Measurements from ENCODE around the gene TJAP1. TPM values are rescaled to one million over a fixed set of nuclear protein-coding genes. Genes with fewer than 3 reads are reported as not detected.

TJAP1 gene
- total RNA-seq, 1 experiment from 2014 or later = 78.9 TPM

- Mint-ChIP-seq H3K27me3 (ENCODE audit: insufficient read depth, unreplicated experiment) (no peaks in the 10 kb centered on the region), H3K36me3 (ENCODE audit: insufficient read depth, unreplicated experiment) (peaks cover 50% of the 10 kb centered on the region), H3K9me3 (ENCODE audit: unreplicated experiment) (no peaks in the 10 kb centered on the region), H3K4me3 (ENCODE audit: unreplicated experiment) (no peak overlapping the region), H3K27ac (ENCODE audit: low read depth, unreplicated experiment) (no peak overlapping the region), H3K4me1 (ENCODE audit: insufficient read depth, unreplicated experiment) (no peaks in the 10 kb centered on the region)
- TF ChIP-seq CTCF (IDR thresholded peaks at IDR 0.05; ENCODE audit: unreplicated experiment) = no peak
- no peak for DNase-seq (ENCODE audit: unreplicated experiment)
- POLR2A ChIA-PET = interaction anchor here (1.2 to 1.9 kb wide), 5 partner anchors 11 to 59 kb away, joined by 4 to 10 read pairs (median 7); no protein-coding TSS in a partner anchor
- CTCF ChIA-PET = interaction anchor here (0.9 to 1.2 kb wide), 3 partner anchors 49 to 161 kb away, joined by 3 to 5 read pairs (median 4); no protein-coding TSS in a partner anchor
- intact Hi-C loops (cut with micrococcal nuclease) = no loop called here
- no TSS peak for BruUV-seq (replicated peaks)
Observed at GRCh38 chr6:43447604-43448003, 29.8 kb upstream of the TJAP1 start.

- no TSS peak for BruUV-seq (replicated peaks)
- DNase-seq (ENCODE audit: unreplicated experiment) = no peak
- CTCF ChIA-PET = interaction anchor here (0.6 to 1.5 kb wide), 7 partner anchors 9 to 704 kb away, joined by 3 to 4 read pairs (median 3); no protein-coding TSS in a partner anchor
- no peak for TF ChIP-seq CTCF (IDR thresholded peaks at IDR 0.05; ENCODE audit: unreplicated experiment)
- Mint-ChIP-seq H3K4me1 (ENCODE audit: insufficient read depth, unreplicated experiment) (peaks cover 2% of the 10 kb centered on the region), H3K27me3 (ENCODE audit: insufficient read depth, unreplicated experiment) (no peaks in the 10 kb centered on the region), H3K4me3 (ENCODE audit: unreplicated experiment) (no peak overlapping the region), H3K9me3 (ENCODE audit: unreplicated experiment) (no peaks in the 10 kb centered on the region), H3K36me3 (ENCODE audit: insufficient read depth, unreplicated experiment) (peaks cover 52% of the 10 kb centered on the region), H3K27ac (ENCODE audit: low read depth, unreplicated experiment) (no peak overlapping the region)
- intact Hi-C loops (cut with micrococcal nuclease) = no loop called here
- POLR2A ChIA-PET = interaction anchor here (0.7 to 1.9 kb wide), 5 partner anchors 12 to 61 kb away, joined by 3 to 10 read pairs (median 6); partner anchors contain the start of gene LRRC73
Observed at GRCh38 chr6:43448916-43449315, 28.5 kb upstream of the TJAP1 start.

- no peak for TF ChIP-seq CTCF (IDR thresholded peaks at IDR 0.05; ENCODE audit: unreplicated experiment)
- intact Hi-C loops (cut with micrococcal nuclease) = no loop called here
- Mint-ChIP-seq H3K4me3 (ENCODE audit: unreplicated experiment) (no peak overlapping the region), H3K9me3 (ENCODE audit: unreplicated experiment) (no peaks in the 10 kb centered on the region), H3K4me1 (ENCODE audit: insufficient read depth, unreplicated experiment) (peaks cover 10% of the 10 kb centered on the region), H3K27ac (ENCODE audit: low read depth, unreplicated experiment) (no peak overlapping the region), H3K27me3 (ENCODE audit: insufficient read depth, unreplicated experiment) (no peaks in the 10 kb centered on the region), H3K36me3 (ENCODE audit: insufficient read depth, unreplicated experiment) (peaks cover 50% of the 10 kb centered on the region)
- DNase-seq (ENCODE audit: unreplicated experiment) = no peak
- TSS peak; percentile 19 for BruUV-seq (replicated peaks)
- POLR2A ChIA-PET = interaction anchor here (0.7 to 1.7 kb wide), 3 partner anchors 14 to 54 kb away, joined by 3 to 7 read pairs (median 3); no protein-coding TSS in a partner anchor
- CTCF ChIA-PET = interaction anchor here (1.3 kb wide), 1 partner anchor 10 kb away, joined by 4 read pairs; no protein-coding TSS in a partner anchor
Observed at GRCh38 chr6:43450699-43451131, 26.7 kb upstream of the TJAP1 start.

- Mint-ChIP-seq H3K27ac (ENCODE audit: low read depth, unreplicated experiment) (no peak overlapping the region), H3K9me3 (ENCODE audit: unreplicated experiment) (no peaks in the 10 kb centered on the region), H3K36me3 (ENCODE audit: insufficient read depth, unreplicated experiment) (peaks cover 55% of the 10 kb centered on the region), H3K4me1 (ENCODE audit: insufficient read depth, unreplicated experiment) (peaks cover 15% of the 10 kb centered on the region), H3K27me3 (ENCODE audit: insufficient read depth, unreplicated experiment) (no peaks in the 10 kb centered on the region), H3K4me3 (ENCODE audit: unreplicated experiment) (no peak overlapping the region)
- ChIA-PET CTCF (interaction anchor here (1.3 kb wide), 1 partner anchor 11 kb away, joined by 4 read pairs; no protein-coding TSS in a partner anchor), POLR2A (interaction anchor here (1.2 to 1.7 kb wide), 2 partner anchors 15 to 45 kb away, joined by 3 to 7 read pairs; no protein-coding TSS in a partner anchor)
- no peak for TF ChIP-seq CTCF (IDR thresholded peaks at IDR 0.05; ENCODE audit: unreplicated experiment)
- intact Hi-C loops (cut with micrococcal nuclease) = no loop called here
- no TSS peak for BruUV-seq (replicated peaks)
- no peak for DNase-seq (ENCODE audit: unreplicated experiment)
Observed at GRCh38 chr6:43451348-43451747, 26.0 kb upstream of the TJAP1 start.
